IMR-90 (cell line): ENCODE measurements around the gene TBL3. TPM values are rescaled to one million over a fixed set of nuclear protein-coding genes. Genes with fewer than 3 reads are reported as not detected.

Source experiments
- ATAC-seq: fragments of 200-7000 bp; cut with Tn5 transposase; 2 replicates; pipeline ENCODE4 v1.9.1; 2020; ENCODE audit warnings: low read depth, mild to moderate bottlenecking, moderate library complexity
- BruUV-seq: library from RNA; stranded (reverse); fragments of 400-500 nt; replicated peaks from 2 replicates; lab custom pipeline; 2021; lab: Mats Ljungman, UMichigan
- CTCF ChIA-PET: fragments of 300-600 bp; formaldehyde crosslinking; extraction: SDS; loops from one replicate; lab custom pipeline; 2021; ENCODE audit warnings: antibody characterized with exemption; lab: Yijun Ruan, JAX
- POLR2A ChIA-PET: fragments of 300-600 bp; sonication (Branson Sonifier 250); formaldehyde crosslinking; loops from one replicate; lab custom pipeline; 2022; ENCODE audit warnings: antibody characterized with exemption; ENCODE audit not compliant: unreplicated experiment; lab: Charles Lee
- DNase-seq: peaks from one replicate; pipeline ENCODE4 v3.0.0; 2013
- H2AFZ ChIP-seq: replicated peaks from 2 replicates; pipeline ENCODE3; 2013; ENCODE audit warnings: low read length, mild to moderate bottlenecking; ENCODE audit not compliant: poor library complexity
- H2AK5ac ChIP-seq: 2 replicates; pipeline ENCODE4 v1.6.1; 2013; ENCODE audit warnings: low read depth, low read length, inconsistent platforms
- H2AK9ac ChIP-seq: replicated peaks from 2 replicates; pipeline ENCODE3; 2013; ENCODE audit warnings: mild to moderate bottlenecking, low read depth, low read length, moderate library complexity; ENCODE audit not compliant: poor library complexity
- H2BK120ac ChIP-seq: 2 replicates; pipeline ENCODE4 v1.6.1; 2013; ENCODE audit warnings: low read depth, low read length, inconsistent platforms
- H2BK15ac ChIP-seq: 3 replicates; pipeline ENCODE4 v1.6.1; 2013; ENCODE audit warnings: low read depth, low read length, inconsistent platforms
- H2BK20ac ChIP-seq: 2 replicates; pipeline ENCODE4 v1.6.1; 2013; ENCODE audit warnings: low read depth, mild to moderate bottlenecking, inconsistent platforms, low read length, moderate library complexity
- H2BK5ac ChIP-seq: 2 replicates; pipeline ENCODE4 v1.6.1; 2013; ENCODE audit warnings: mild to moderate bottlenecking, low read depth, low read length, inconsistent platforms; ENCODE audit not compliant: poor library complexity, severe bottlenecking
- H3K14ac ChIP-seq: replicated peaks from 2 replicates; pipeline ENCODE4 v1.6.1; 2013; ENCODE audit warnings: low read depth, low read length, inconsistent platforms
- H3K18ac ChIP-seq: 2 replicates; pipeline ENCODE4 v1.6.1; 2013; ENCODE audit warnings: low read depth, low read length, control low read depth
- H3K23ac ChIP-seq: 2 replicates; pipeline ENCODE4 v1.6.1; 2013; ENCODE audit warnings: low read depth, low read length, inconsistent platforms
- H3K27ac ChIP-seq: 2 replicates; pipeline ENCODE4 v1.5.1; 2013; ENCODE audit warnings: mild to moderate bottlenecking, control low read depth, low read length; ENCODE audit not compliant: insufficient read depth
- H3K27me3 ChIP-seq: 2 replicates; pipeline ENCODE4 v1.6.1; 2013; ENCODE audit warnings: low read length; ENCODE audit not compliant: control insufficient read depth, insufficient read depth
- H3K36me3 ChIP-seq: 2 replicates; pipeline ENCODE4 v1.6.1; 2013; ENCODE audit warnings: low read length, mixed read lengths; ENCODE audit not compliant: control insufficient read depth, insufficient read depth
- H3K4ac ChIP-seq: 2 replicates; pipeline ENCODE4 v1.6.1; 2013; ENCODE audit warnings: low read depth, low read length, inconsistent platforms
- H3K4me1 ChIP-seq: 2 replicates; pipeline ENCODE4 v1.6.1; 2013; ENCODE audit warnings: low read length, mixed read lengths; ENCODE audit not compliant: control insufficient read depth, insufficient read depth
- H3K4me2 ChIP-seq: 2 replicates; pipeline ENCODE4 v1.6.1; 2013; ENCODE audit warnings: low read depth, mild to moderate bottlenecking, control low read depth, low read length, moderate library complexity
- H3K4me3 ChIP-seq: 2 replicates; pipeline ENCODE4 v1.5.1; 2013; ENCODE audit warnings: low read depth, mild to moderate bottlenecking, control low read depth, low read length, moderate library complexity; ENCODE audit not compliant: insufficient read depth
- H3K56ac ChIP-seq: 2 replicates; pipeline ENCODE4 v1.6.1; 2013; ENCODE audit warnings: low read length, inconsistent platforms; ENCODE audit not compliant: insufficient read depth; ENCODE audit errors: extremely low read depth
- H3K79me1 ChIP-seq, 2 experiments: 2 replicates each; pipeline ENCODE4 v1.6.1; 2013; ENCODE audit warnings: low read length in 2 of 2, inconsistent platforms in 1 of 2, low read depth in 1 of 2
- H3K9ac ChIP-seq: 2 replicates; pipeline ENCODE4 v1.6.1; 2013; ENCODE audit warnings: low read depth, low read length, control low read depth
- H3K9me1 ChIP-seq: 2 replicates; pipeline ENCODE4 v1.6.1; 2013; ENCODE audit warnings: low read length, inconsistent platforms; ENCODE audit not compliant: insufficient read depth
- H3K9me3 ChIP-seq: 2 replicates; pipeline ENCODE4 v1.6.1; 2013; ENCODE audit warnings: low read length; ENCODE audit not compliant: control insufficient read depth, insufficient read depth
- H4K20me1 ChIP-seq: 2 replicates; pipeline ENCODE4 v1.6.1; 2013; ENCODE audit warnings: low read length, inconsistent platforms; ENCODE audit not compliant: insufficient read depth
- H4K5ac ChIP-seq: 2 replicates; pipeline ENCODE4 v1.6.1; 2013; ENCODE audit warnings: mild to moderate bottlenecking, low read depth, low read length, control low read depth
- H4K8ac ChIP-seq, 2 experiments: 2 replicates each; pipeline ENCODE4 v1.6.1; 2013; ENCODE audit warnings: low read depth in 2 of 2, low read length in 2 of 2, control low read depth in 1 of 2, inconsistent platforms in 1 of 2
- H4K91ac ChIP-seq: 2 replicates; pipeline ENCODE4 v1.6.1; 2013; ENCODE audit warnings: low read depth, low read length, inconsistent platforms; ENCODE audit not compliant: insufficient read depth
- BHLHE40 ChIP-seq: fragments of 150-350 bp; IDR thresholded peaks from 2 replicates; pipeline ENCODE4 v1.6.1; 2016; ENCODE audit warnings: mild to moderate bottlenecking, low read depth, low read length
- CEBPB ChIP-seq: IDR thresholded peaks from 2 replicates; pipeline ENCODE4 v1.6.1; 2012; ENCODE audit warnings: low read depth, low read length, improper control_type of control experiment
- CTCF ChIP-seq: conservative IDR thresholded peaks from 2 replicates; pipeline ENCODE4 v1.5.1; 2012; ENCODE audit warnings: mild to moderate bottlenecking, low read depth, low read length, improper control_type of control experiment
- WGBS, 2 experiments: methylation state at CpG; one replicate each; pipeline versions ENCODE4 v1.1.5 to v1.1.7; 2013; ENCODE audit warnings: missing lambda C conversion rate in 2 of 2; ENCODE audit not compliant: insufficient read length in 1 of 2; ENCODE audit errors: extremely low coverage in 2 of 2; 5-methylcytosine and 5-hydroxymethylcytosine counted together
- dilution Hi-C: fragments of 300-500 bp; cut with HindIII; formaldehyde crosslinking; loops from one replicate; pipeline ENCODE4 v1.14.3; 2018; ENCODE audit warnings: low sequenced_read_pairs; ENCODE audit not compliant: unreplicated experiment
- in situ Hi-C: fragments of 300-500 bp; cut with MboI; formaldehyde crosslinking; loops from 3 replicates; pipeline ENCODE4 v1.14.3; 2019; ENCODE audit warnings: low sequenced_read_pairs, inconsistent platforms, mixed read lengths
- intact Hi-C: fragments of 100-400 bp; cut with micrococcal nuclease; formaldehyde crosslinking; loops from 2 replicates; pipeline ENCODE4 v1.10.0; 2022
- polyA plus RNA-seq, 3 experiments: library from polyadenylated mRNA; depleted of rRNA; stranded (reverse); fragments of >200 nt; gene quantifications; 2 replicates each; pipeline ENCODE4 v1.2.3, GENCODE V29; 2012; ENCODE audit warnings: low replicate concordance in 1 of 3
- total RNA-seq: library from RNA; depleted of rRNA; stranded (reverse); fragments of >200 nt; gene quantifications from 2 replicates; pipeline ENCODE4 v1.2.3, GENCODE V29; 2012

The TBL3 gene
- total and polyA plus RNA-seq, 2 of the 4 experiments (the other 2 are of a cell fraction) = 38.5 to 60.8 TPM

- H2BK15ac ChIP-seq = no peak overlapping the region
- H3K9ac ChIP-seq = no peak overlapping the region
- no peaks in the 10 kb centered on the region for H3K9me1 ChIP-seq
- H3K23ac ChIP-seq = no peak overlapping the region
- H3K9me3 ChIP-seq = no peaks in the 10 kb centered on the region
- H2BK120ac ChIP-seq = no peak overlapping the region
- H3K27me3 ChIP-seq = no peaks in the 10 kb centered on the region
- no peak overlapping the region for H3K56ac ChIP-seq
- H4K20me1 ChIP-seq = no peaks in the 10 kb centered on the region
- H3K79me1 ChIP-seq = peaks cover 9 to 13% of the 10 kb centered on the region in 2 experiments; a peak in 3 of 4 replicates
- no TSS peak for BruUV-seq
- no peak overlapping the region for H3K27ac ChIP-seq
- no peak overlapping the region for H4K5ac ChIP-seq
- H3K4me3 ChIP-seq = no peak overlapping the region
- H4K8ac ChIP-seq = no peak overlapping the region
- WGBS, 2 experiments = 77% methylated on average over 21 of the region's 30 CpGs; no CpG with 5 or more reads in 1 of the 2 experiments
- no peak for DNase-seq
- H2AFZ ChIP-seq = no peak overlapping the region
- dilution Hi-C loops = no loop called here
- H3K4me2 ChIP-seq = peak overlapping the region; percentile 76; the same call in 1 of the 2 replicates
- H2BK20ac ChIP-seq = no peak overlapping the region
- H2AK9ac ChIP-seq = peak overlapping the region; percentile 69
- no peak overlapping the region for H2BK5ac ChIP-seq
- in situ Hi-C loops = no loop called here
- POLR2A ChIA-PET = interaction anchor here (1.2 kb wide), 1 partner anchor 23 kb away, joined by 3 read pairs; the partner anchor contains the start of gene RPS2
- H2AK5ac ChIP-seq = 0 out of 2 replicates have a peak overlapping the region, but pooled peaks have one; percentile 9
- no peak overlapping the region for H3K18ac ChIP-seq
- no peak for TF ChIP-seq CEBPB
- TF ChIP-seq BHLHE40 = no peak
- 0 out of 2 replicates have a peak, but pooled peaks have one; percentile 6 for TF ChIP-seq CTCF
- no peak for ATAC-seq
- H3K36me3 ChIP-seq = peaks cover 23% of the 10 kb centered on the region
- H3K4ac ChIP-seq = no peak overlapping the region
- intact Hi-C loops = no loop called here
- peaks cover 5% of the 10 kb centered on the region; the same call in 1 of the 2 replicates for H3K4me1 ChIP-seq
- H3K14ac ChIP-seq = no peak overlapping the region
- CTCF ChIA-PET = no interaction called here
- no peak overlapping the region for H4K91ac ChIP-seq
Observed at GRCh38 chr16:1941162-1942046, 30.4 kb upstream of the TBL3 start.
